SK-N-SH (cell line): Measurements from ENCODE around the gene RCBTB2.
"Not testable (repeated sequence)": the region's sequence is repeated elsewhere in the genome, so short reads cannot be mapped to it uniquely, and the experiment has no call there.

Source experiments
- CHD2 ChIP-seq: fragments of 150-350 bp; IDR thresholded peaks from 2 replicates; pipeline ENCODE4 v1.6.1; 2018; ENCODE audit warnings: low read length; ENCODE audit not compliant: partially characterized antibody
- EP300 ChIP-seq, 2 experiments: IDR thresholded peaks; 2 replicates each; pipeline versions ENCODE4 v1.4.0 to v1.6.1; 2012; ENCODE audit warnings: borderline replicate concordance in 1 of 2, low read depth in 1 of 2, low read length in 1 of 2
- EZH2phosphoT487 ChIP-seq: fragments of 200-600 bp; sonication (generic); IDR thresholded peaks from 2 replicates; pipeline ENCODE4 v1.6.1; 2017; ENCODE audit warnings: low read depth, mixed run types, mild to moderate bottlenecking, antibody characterized with exemption, moderate library complexity, borderline replicate concordance
- FOXJ3 ChIP-seq: sonication (generic); formaldehyde crosslinking; IDR thresholded peaks from 2 replicates; pipeline ENCODE4 v1.5.1; 2020; ENCODE audit warnings: mild to moderate bottlenecking, missing genetic modification reagents
- RFX5 ChIP-seq: IDR thresholded peaks from 2 replicates; pipeline ENCODE4 v1.6.1; 2012; ENCODE audit warnings: mild to moderate bottlenecking, improper control_type of control experiment, low read length

DNA sequence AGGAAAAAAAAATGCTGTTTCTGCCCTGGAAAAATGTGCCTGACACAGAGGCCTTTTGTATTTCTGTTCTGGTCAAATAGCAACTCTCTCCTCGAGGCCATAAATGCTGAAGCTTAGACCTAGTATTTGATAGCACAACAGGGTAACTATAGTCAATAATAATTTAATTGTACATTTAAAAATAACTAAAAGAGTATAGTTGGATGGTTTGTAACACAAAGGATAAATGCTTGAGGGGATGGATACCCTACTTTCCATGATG is 47.0 kb upstream of the RCBTB2 start:
- TF ChIP-seq RFX5; FOXJ3 (CRISPR knock-in tag); CHD2; EZH2phosphoT487; EP300 (IDR thresholded peaks at IDR 0.05; ENCODE audit: borderline replicate concordance in 1 of 2, low read depth in 1 of 2, low read length in 1 of 2): not testable (repeated sequence)
